Activated CD4-positive, alpha-beta T cell treated with anti-CD3 and anti-CD28 coated beads, Interleukin-2, amount 50 U/mL, for 24 hours (primary cell): ENCODE data around the gene KRTAP5-6.

ENCODE experiments used
- DNase-seq, 2 donors: peaks; one replicate each; pipeline ENCODE4 v3.0.0-alpha.2; 2020; ENCODE audit warnings: low read depth in 1 of 2, low spot score in 1 of 2

The KRTAP5-6 gene

GRCh38 chr11:1746511-1746931, 49.5 kb downstream of the KRTAP5-6 start:
- no peak for DNase-seq

DNA sequence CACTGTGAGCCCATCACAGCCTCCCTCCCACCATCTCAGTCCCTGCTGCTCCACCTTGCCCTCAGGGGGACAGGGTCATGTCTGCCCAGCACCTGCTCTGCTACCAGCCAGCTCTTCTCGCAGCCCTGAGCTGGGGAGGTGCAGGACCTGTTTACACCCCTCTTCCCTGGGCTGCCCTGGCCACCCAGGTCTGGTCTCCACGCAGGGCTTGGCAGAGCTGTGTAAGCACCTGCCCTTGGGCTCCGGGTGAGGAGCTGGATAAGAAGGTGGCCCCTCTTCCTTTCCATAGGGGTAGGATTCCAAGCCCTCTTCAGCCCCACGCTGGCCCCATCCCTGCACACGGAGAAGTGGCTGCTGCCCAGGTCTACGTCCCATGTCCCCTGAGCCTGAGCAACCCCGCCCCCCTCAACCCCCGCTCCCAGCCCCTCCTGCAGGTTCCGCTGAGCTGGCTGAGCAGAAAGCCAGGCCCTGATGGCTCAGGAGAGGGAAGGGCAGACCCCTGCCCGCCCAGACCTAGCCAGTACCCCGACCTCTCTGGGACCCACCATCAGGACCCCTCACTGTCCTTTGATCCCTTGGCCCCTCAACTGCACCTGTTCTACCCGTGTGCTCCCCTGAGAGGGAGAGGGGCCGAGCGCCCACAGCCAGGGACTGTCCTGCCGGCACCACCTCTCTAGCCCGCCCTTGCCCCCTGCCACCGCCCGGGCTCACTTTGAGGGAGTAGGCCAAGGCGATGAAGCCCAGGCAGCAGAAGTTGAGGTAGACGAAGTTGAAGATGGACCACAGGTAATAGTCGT, 50.2 kb downstream of the KRTAP5-6 start:
- DNase-seq: no peak
